22Rv1 (cell line): ENCODE results near the gene HPSE2.

Experiments
- CTCF ChIP-seq: fragments of 450-650 bp; IDR thresholded peaks from 2 replicates; pipeline ENCODE4 v1.5.1; 2017; ENCODE audit warnings: mild to moderate bottlenecking
- ZFX ChIP-seq: fragments of 450-650 bp; IDR thresholded peaks from 2 replicates; pipeline ENCODE4 v1.6.1; 2017; ENCODE audit warnings: antibody characterized with exemption, borderline replicate concordance

GRCh38 chr10:98684019-98684899 is 551.4 kb downstream of the HPSE2 start:
- TF ChIP-seq CTCF, result no peak
- no peak for TF ChIP-seq ZFX
